Smooth muscle cell (in vitro differentiated cells): ENCODE measurements around the gene NCKAP5. TPM values are rescaled to one million over a fixed set of nuclear protein-coding genes. Genes with fewer than 3 reads are reported as not detected.

Experiments
- DNase-seq: peaks from one replicate; lab custom pipeline; 2025; ENCODE audit not compliant: unreplicated experiment; lab: John Stamatoyannopoulos, UW
- H2AFZ ChIP-seq: fragments of 200-600 bp; sonication (generic); 2 replicates; pipeline ENCODE4 v1.6.0; 2016; ENCODE audit warnings: antibody characterized with exemption, low read depth, mild to moderate bottlenecking
- H3F3A ChIP-seq: fragments of 200-600 bp; sonication (generic); 2 replicates; pipeline ENCODE4 v1.6.0; 2017; ENCODE audit warnings: antibody characterized with exemption, low read depth
- H3K27ac ChIP-seq: fragments of 200-600 bp; sonication (generic); 2 replicates; pipeline ENCODE4 v1.5.1; 2016; ENCODE audit warnings: low read depth, mild to moderate bottlenecking
- H3K27me3 ChIP-seq: fragments of 200-600 bp; sonication (generic); 2 replicates; pipeline ENCODE4 v1.6.1; 2016; ENCODE audit warnings: low read depth, mild to moderate bottlenecking
- H3K36me3 ChIP-seq: fragments of 200-600 bp; sonication (generic); 2 replicates; pipeline ENCODE4 v1.5.1; 2016; ENCODE audit warnings: low read depth
- H3K4me1 ChIP-seq: fragments of 200-600 bp; sonication (generic); 2 replicates; pipeline ENCODE4 v1.5.1; 2016; ENCODE audit warnings: low read depth
- H3K4me2 ChIP-seq: fragments of 200-600 bp; sonication (generic); 2 replicates; pipeline ENCODE4 v1.6.0; 2016; ENCODE audit warnings: mild to moderate bottlenecking
- H3K4me3 ChIP-seq: fragments of 200-600 bp; sonication (generic); 2 replicates; pipeline ENCODE4 v1.5.1; 2016; ENCODE audit warnings: mild to moderate bottlenecking
- H3K79me2 ChIP-seq: fragments of 200-600 bp; sonication (generic); 2 replicates; pipeline ENCODE4 v1.6.0; 2016; ENCODE audit warnings: low read depth, mild to moderate bottlenecking
- H3K9ac ChIP-seq: fragments of 200-600 bp; sonication (generic); 2 replicates; pipeline ENCODE4 v1.6.0; 2016; ENCODE audit warnings: low read depth
- H3K9me3 ChIP-seq: fragments of 200-600 bp; sonication (generic); replicated peaks from 2 replicates; pipeline ENCODE4 v1.5.1; 2016; ENCODE audit warnings: low read depth
- H4K20me1 ChIP-seq: fragments of 200-600 bp; sonication (generic); 2 replicates; pipeline ENCODE4 v1.6.0; 2016; ENCODE audit warnings: low read depth
- WGBS: methylation state at CpG from one replicate; pipeline ENCODE4 v1.1.7; 2016; ENCODE audit warnings: low lambda C conversion rate; 5-methylcytosine and 5-hydroxymethylcytosine counted together
- polyA plus RNA-seq: library from polyadenylated mRNA; unstranded; fragments of >200 nt; fragmentation: Nextera tagmentation; extraction: Ambion mirVana; gene quantifications from 2 replicates; pipeline ENCODE4 v1.2.1, GENCODE V29; 2016
- total RNA-seq: library from RNA; depleted of rRNA; stranded (reverse); fragments of >200 nt; gene quantifications from 2 replicates; pipeline ENCODE4 v1.2.3, GENCODE V29; 2014
- TF ChIP-seq, protein P1 (sequence below): fragments of 200-600 bp; sonication (generic); IDR thresholded peaks from 2 replicates; pipeline ENCODE4 v1.5.1; 2017; ENCODE audit warnings: borderline replicate concordance, mild to moderate bottlenecking, antibody characterized with exemption; ENCODE audit not compliant: insufficient read depth, poor library complexity, severe bottlenecking

The NCKAP5 gene
- total and polyA plus RNA-seq, 2 experiments from 2014 or later, result 4.6 to 9.5 TPM

DNA sequence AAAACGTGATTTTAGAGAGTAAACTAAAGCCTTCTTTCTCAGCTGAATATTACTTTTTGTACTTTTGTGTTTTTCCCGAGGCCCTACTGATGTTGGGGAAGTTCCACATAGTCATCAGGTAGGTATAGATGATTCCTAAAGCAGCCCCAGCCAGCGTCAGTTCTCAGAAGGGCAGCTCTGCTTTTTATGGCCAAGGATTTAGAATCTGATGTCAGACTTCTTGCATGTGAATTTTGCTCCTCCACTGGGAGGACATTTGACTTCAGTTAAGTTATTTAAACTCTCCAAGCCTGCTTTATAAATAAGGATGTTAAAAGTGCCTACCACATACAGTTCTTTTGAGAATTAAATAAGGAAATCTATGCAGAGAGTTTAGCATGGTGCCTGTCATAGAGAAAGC, 130.8 kb downstream of the NCKAP5 start:
- no peaks in the 10 kb centered on the region for H3K27me3 ChIP-seq
- peak overlapping the region; percentile 81 for H3K27ac ChIP-seq
- H3K36me3 ChIP-seq, result no peaks in the 10 kb centered on the region
- 31% methylated on average over 3 of the region's 3 CpGs for WGBS
- H3F3A ChIP-seq, result peaks cover 5% of the 10 kb centered on the region
- H3K9me3 ChIP-seq, result no peaks in the 10 kb centered on the region
- peak overlapping the region; percentile 30 for H3K4me2 ChIP-seq
- no peak overlapping the region for H3K4me3 ChIP-seq
- TF ChIP-seq, protein P1, sequence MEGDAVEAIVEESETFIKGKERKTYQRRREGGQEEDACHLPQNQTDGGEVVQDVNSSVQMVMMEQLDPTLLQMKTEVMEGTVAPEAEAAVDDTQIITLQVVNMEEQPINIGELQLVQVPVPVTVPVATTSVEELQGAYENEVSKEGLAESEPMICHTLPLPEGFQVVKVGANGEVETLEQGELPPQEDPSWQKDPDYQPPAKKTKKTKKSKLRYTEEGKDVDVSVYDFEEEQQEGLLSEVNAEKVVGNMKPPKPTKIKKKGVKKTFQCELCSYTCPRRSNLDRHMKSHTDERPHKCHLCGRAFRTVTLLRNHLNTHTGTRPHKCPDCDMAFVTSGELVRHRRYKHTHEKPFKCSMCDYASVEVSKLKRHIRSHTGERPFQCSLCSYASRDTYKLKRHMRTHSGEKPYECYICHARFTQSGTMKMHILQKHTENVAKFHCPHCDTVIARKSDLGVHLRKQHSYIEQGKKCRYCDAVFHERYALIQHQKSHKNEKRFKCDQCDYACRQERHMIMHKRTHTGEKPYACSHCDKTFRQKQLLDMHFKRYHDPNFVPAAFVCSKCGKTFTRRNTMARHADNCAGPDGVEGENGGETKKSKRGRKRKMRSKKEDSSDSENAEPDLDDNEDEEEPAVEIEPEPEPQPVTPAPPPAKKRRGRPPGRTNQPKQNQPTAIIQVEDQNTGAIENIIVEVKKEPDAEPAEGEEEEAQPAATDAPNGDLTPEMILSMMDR, result no peak
- no peaks in the 10 kb centered on the region for H4K20me1 ChIP-seq
- DNase-seq, result no peak
- H3K4me1 ChIP-seq, result no peaks in the 10 kb centered on the region
- H2AFZ ChIP-seq, result peak overlapping the region; percentile 13
- H3K9ac ChIP-seq, result no peak overlapping the region
- no peaks in the 10 kb centered on the region for H3K79me2 ChIP-seq

DNA sequence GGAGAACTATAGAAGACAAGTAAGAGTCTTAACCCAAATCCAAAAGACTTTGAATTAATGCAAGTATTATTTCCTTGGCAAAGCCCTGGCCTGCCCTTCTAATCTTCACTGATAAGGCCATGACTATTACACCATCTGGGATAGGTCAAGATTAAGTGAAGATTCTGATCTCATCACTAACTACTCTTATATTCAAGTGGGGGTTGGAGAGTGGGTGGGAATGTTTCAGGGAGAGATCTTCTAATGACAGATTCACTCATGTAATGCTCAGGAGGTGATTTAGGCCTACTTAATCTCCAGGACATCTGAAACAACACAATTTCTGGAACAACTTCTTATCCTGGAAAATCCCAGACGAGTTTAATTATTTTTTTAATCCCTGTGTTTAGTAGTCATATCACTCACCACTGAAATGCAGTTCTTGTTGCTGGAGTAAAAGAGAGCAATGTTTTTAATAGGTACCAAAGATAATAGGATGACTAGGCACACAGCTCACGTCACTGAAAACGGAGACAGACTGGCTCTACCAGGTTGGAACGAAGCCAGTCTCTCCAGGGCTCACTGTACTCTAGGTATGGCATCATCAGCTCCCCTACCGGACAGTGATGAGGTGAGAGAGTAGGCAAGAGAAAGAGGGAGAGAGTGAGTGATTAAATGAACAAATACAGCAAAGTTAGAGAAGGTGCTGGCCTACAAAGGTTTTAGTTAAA, 133.1 kb downstream of the NCKAP5 start:
- no peaks in the 10 kb centered on the region for H4K20me1 ChIP-seq
- no peaks in the 10 kb centered on the region for H3K4me1 ChIP-seq
- 12% methylated on average over 5 of the region's 5 CpGs for WGBS
- DNase-seq, result no peak
- peaks cover 5% of the 10 kb centered on the region for H3F3A ChIP-seq
- no peaks in the 10 kb centered on the region for H3K9me3 ChIP-seq
- H2AFZ ChIP-seq, result no peak overlapping the region
- H3K4me3 ChIP-seq, result no peak overlapping the region
- no peaks in the 10 kb centered on the region for H3K27me3 ChIP-seq
- TF ChIP-seq, protein P1, result peak; percentile 15
- no peak overlapping the region for H3K4me2 ChIP-seq
- no peak overlapping the region for H3K9ac ChIP-seq
- no peaks in the 10 kb centered on the region for H3K36me3 ChIP-seq
- H3K27ac ChIP-seq, result peak overlapping the region; percentile 66
- H3K79me2 ChIP-seq, result no peaks in the 10 kb centered on the region

DNA sequence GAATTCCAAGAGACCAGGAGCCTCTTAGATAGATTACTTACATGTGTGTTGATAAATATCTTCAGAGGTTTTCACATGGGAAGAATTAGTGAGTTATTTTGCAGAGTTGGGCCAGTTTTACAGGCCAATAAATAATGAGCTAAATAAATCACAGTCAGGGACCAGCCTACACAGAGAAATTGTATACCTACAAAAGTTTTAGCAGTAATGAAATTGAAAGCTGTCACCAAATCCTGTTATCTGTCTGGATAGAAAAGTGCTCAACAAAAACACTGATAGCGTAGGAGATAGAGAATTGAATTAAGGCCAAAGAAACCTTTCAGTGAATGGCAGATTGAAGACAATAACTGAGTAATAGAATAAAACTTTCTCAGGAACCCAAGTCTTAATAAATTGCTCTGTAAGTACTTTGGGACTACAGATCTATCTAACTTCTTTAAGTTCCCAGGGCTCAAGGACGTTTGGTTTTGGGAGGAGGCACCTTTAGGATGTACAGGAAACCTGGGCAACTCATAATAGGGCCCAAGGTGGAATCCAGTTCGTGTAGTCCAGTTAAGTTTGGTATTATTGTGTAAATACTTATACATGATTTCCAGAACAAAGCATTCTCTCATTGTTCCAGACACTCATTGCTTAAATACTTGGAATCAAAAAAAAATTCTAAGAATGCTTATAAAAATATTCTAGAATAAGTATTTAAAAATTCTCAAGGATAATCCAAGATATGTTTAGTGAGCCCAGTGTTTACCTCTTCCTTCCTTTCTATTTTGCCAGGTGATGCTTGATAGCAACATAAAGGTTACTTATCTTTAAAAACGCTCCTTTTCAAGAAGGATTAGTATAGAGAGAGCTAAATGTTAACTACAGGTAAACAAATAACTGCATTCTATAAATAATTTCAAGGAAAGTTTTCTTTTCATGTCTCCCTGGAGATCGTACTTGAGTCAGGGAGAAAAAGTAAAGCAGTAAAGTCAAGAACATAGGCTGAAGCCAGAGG, 134.5 kb downstream of the NCKAP5 start:
- Histone ChIP-seq H3K4me3 (no peak overlapping the region), H2AFZ (no peak overlapping the region), H3K9ac (no peak overlapping the region), H4K20me1 (no peaks in the 10 kb centered on the region), H3K27me3 (no peaks in the 10 kb centered on the region), H3K79me2 (no peaks in the 10 kb centered on the region), H3K4me2 (peak overlapping the region; percentile 25), H3K4me1 (no peaks in the 10 kb centered on the region), H3F3A (peaks cover 5% of the 10 kb centered on the region), H3K27ac (peak overlapping the region; percentile 66), H3K9me3 (no peaks in the 10 kb centered on the region), H3K36me3 (no peaks in the 10 kb centered on the region)
- DNase-seq, result no peak
- TF ChIP-seq, protein P1, result no peak
- WGBS, result 82% methylated on average over 5 of the region's 5 CpGs
